ENCODE data around the gene PRPF8. TPM values are rescaled to one million over a fixed set of nuclear protein-coding genes. Genes with fewer than 3 reads are reported as not detected.

The PRPF8 gene
- total and polyA plus RNA-seq, 4 donors, result 50.2 to 110 (median 82.3) TPM

- Histone ChIP-seq H3K4me3 (ENCODE audit: low read depth in 1 of 3, low read length in 3 of 3) (peak overlapping the region; percentile 88 to 96 (median 89)), H3K27ac (ENCODE audit: low read depth in 1 of 2, low read length in 2 of 2) (peak overlapping the region; percentile 96 to 100), H3K9ac (ENCODE audit: low read depth in 1 of 2, low read length in 2 of 2) (peak overlapping the region; percentile 90 to 97), H3K4me1 (ENCODE audit: control insufficient read depth in 4 of 4, insufficient read depth in 4 of 4, low read length in 3 of 4) (peaks cover 7 to 48% (median 32%) of the 10 kb centered on the region in 4 donors), H3K9me3 (ENCODE audit: control insufficient read depth in 4 of 4, low read length in 3 of 4) (no peaks in the 10 kb centered on the region), H3K36me3 (ENCODE audit: control insufficient read depth in 4 of 4, insufficient read depth in 3 of 4, low read depth in 1 of 4, low read length in 3 of 4) (peaks cover 11 to 24% (median 14%) of the 10 kb centered on the region in 4 donors), H3K27me3 (ENCODE audit: control insufficient read depth in 4 of 4, insufficient read depth in 4 of 4, low read length in 3 of 4) (no peaks in the 10 kb centered on the region)
- WGBS, result under 1% methylated on average over 70 of the region's 70 CpGs
- TF ChIP-seq SP1 (IDR thresholded peaks at IDR 0.05) (peak; percentile 91), HNF4A (conservative IDR thresholded peaks at IDR 0.05) (peak in 1 of 2 donors; percentile 62), REST (IDR thresholded peaks at IDR 0.05) (peak; percentile 28), RXRA (IDR thresholded peaks at IDR 0.05) (peak in 1 of 2 donors; percentile 51), JUND (IDR thresholded peaks at IDR 0.05) (no peak), MAX (IDR thresholded peaks at IDR 0.05) (no peak), TAF1 (conservative IDR thresholded peaks at IDR 0.05) (peak; percentile 96), RAD21 (IDR thresholded peaks at IDR 0.05) (peak in 1 of 2 donors; percentile 6), GABPA (IDR thresholded peaks at IDR 0.05 in 1 of 2, conservative IDR thresholded peaks at IDR 0.05 in 1 of 2) (no peak), FOXA2 (IDR thresholded peaks at IDR 0.05) (no peak), YY1 (IDR thresholded peaks at IDR 0.05) (no peak), EGR1 (IDR thresholded peaks at IDR 0.05; ENCODE audit: low read depth in 2 of 2) (peak in 1 of 2 donors; percentile 77), FOXA1 (IDR thresholded peaks at IDR 0.05) (peak; percentile 26), HNF4G (IDR thresholded peaks at IDR 0.05) (no peak), NR2F2 (IDR thresholded peaks at IDR 0.05) (no peak)
- TF ChIP-seq, protein P1, sequence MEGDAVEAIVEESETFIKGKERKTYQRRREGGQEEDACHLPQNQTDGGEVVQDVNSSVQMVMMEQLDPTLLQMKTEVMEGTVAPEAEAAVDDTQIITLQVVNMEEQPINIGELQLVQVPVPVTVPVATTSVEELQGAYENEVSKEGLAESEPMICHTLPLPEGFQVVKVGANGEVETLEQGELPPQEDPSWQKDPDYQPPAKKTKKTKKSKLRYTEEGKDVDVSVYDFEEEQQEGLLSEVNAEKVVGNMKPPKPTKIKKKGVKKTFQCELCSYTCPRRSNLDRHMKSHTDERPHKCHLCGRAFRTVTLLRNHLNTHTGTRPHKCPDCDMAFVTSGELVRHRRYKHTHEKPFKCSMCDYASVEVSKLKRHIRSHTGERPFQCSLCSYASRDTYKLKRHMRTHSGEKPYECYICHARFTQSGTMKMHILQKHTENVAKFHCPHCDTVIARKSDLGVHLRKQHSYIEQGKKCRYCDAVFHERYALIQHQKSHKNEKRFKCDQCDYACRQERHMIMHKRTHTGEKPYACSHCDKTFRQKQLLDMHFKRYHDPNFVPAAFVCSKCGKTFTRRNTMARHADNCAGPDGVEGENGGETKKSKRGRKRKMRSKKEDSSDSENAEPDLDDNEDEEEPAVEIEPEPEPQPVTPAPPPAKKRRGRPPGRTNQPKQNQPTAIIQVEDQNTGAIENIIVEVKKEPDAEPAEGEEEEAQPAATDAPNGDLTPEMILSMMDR (IDR thresholded peaks at IDR 0.05; ENCODE audit: low read depth, low read length, missing input control), result no peak
- TF ChIP-seq, protein P2, sequence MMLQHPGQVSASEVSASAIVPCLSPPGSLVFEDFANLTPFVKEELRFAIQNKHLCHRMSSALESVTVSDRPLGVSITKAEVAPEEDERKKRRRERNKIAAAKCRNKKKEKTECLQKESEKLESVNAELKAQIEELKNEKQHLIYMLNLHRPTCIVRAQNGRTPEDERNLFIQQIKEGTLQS (IDR thresholded peaks at IDR 0.05), result no peak
- TF ChIP-seq, protein P3, sequence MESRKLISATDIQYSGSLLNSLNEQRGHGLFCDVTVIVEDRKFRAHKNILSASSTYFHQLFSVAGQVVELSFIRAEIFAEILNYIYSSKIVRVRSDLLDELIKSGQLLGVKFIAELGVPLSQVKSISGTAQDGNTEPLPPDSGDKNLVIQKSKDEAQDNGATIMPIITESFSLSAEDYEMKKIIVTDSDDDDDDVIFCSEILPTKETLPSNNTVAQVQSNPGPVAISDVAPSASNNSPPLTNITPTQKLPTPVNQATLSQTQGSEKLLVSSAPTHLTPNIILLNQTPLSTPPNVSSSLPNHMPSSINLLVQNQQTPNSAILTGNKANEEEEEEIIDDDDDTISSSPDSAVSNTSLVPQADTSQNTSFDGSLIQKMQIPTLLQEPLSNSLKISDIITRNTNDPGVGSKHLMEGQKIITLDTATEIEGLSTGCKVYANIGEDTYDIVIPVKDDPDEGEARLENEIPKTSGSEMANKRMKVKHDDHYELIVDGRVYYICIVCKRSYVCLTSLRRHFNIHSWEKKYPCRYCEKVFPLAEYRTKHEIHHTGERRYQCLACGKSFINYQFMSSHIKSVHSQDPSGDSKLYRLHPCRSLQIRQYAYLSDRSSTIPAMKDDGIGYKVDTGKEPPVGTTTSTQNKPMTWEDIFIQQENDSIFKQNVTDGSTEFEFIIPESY (IDR thresholded peaks at IDR 0.05), result peak; percentile 77
- peak; percentile 99 for DNase-seq (ENCODE audit: low spot score)
Observed at GRCh38 chr17:1716076-1716911, 31.6 kb upstream of the PRPF8 start.

Data from liver (tissue), 9 donors.